T-helper 2 cell treated with Interferon-gamma antibody and Interleukin-4, amounts not matched to agents 100 ng/mL and 5 ng/mL, for 36 hours (primary cell): ENCODE results near the gene CCDC148. TPM values are rescaled to one million over a fixed set of nuclear protein-coding genes. Genes with fewer than 3 reads are reported as not detected.

Experiments used
- intact Hi-C: fragments of 100-400 bp; cut with micrococcal nuclease; formaldehyde crosslinking; loops from one replicate; pipeline ENCODE4 v1.15.1; 2023
- total RNA-seq: library from RNA; stranded (reverse); gene quantifications from 2 replicates; pipeline ENCODE4 v1.2.3, GENCODE V29; 2022

The CCDC148 gene
- not detected in 2 replicates for total RNA-seq

- intact Hi-C loops: loop anchor here (2.0 to 10.0 kb wide), 11 partner anchors 90 to 1446 kb away; partner anchors contain the start of genes ACVR1, ACVR1C, CYTIP and LY75
These were observed at the start of gene CCDC148, which contains the start of gene PKP4 for GRCh38 chr2:158456309-158457066. Gene CCDC148 (minus strand): TSS chr2:158456753. CDS start chr2:158456439, 314 bp downstream. Gene PKP4 (plus strand): TSS chr2:158456952. CDS start chr2:158533185, 76,233 bp downstream.

DNA sequence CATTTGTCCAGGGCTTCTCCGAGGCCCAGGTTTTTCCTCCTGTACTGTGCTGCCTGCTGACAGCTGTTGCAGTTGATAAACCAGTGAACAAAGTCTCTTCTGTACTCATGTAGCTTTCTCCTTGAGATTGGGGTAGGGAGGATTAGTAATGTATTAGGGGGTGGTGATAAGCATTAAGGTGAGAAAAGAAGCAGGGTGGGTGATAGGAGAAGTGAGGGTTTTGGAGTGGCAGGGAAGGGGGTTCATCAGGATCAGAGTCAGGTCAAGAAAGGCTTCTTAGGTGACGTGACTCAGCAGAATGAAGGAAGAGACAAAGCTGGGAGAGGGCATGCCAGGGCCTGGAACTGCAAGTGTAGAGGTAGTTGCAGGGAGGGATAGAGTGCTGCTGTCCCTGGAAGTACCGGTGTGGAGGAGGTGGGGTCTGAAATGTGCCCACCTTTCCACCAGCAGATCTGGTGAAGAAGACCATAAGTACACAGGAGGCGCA, 48.9 kb upstream of the CCDC148 start:
- intact Hi-C loops: no loop called here

DNA sequence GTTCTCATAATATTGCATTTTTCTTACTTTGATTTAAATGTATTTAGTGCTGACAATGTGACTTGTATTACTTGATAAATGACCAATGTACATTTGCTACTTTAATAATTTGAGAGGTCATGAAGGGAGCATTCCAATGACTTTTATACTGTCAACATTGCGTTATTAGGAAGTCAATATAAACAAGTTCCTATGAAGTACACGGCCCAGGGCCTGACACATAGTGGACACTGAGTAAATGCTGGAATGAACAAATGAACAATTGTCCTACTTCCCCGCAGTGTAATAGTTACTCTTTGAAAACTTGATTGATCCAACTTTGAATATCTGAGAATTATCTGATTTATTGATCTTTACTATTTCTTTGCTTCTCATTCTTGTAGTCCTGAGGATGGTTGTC, 47.5 kb upstream of the CCDC148 start:
- intact Hi-C loops: no loop called here

GRCh38 chr2:158502974-158503373, 46.4 kb upstream of the CCDC148 start:
- intact Hi-C loops: no loop called here

GRCh38 chr2:158501301-158501700, 44.7 kb upstream of the CCDC148 start:
- intact Hi-C loops: no loop called here

- intact Hi-C loops: no loop called here
These were observed 43.8 kb upstream of the CCDC148 start for GRCh38 chr2:158500333-158500732.

- intact Hi-C loops: no loop called here
These were observed 42.8 kb upstream of the CCDC148 start for GRCh38 chr2:158499383-158499782.

- intact Hi-C loops: no loop called here
These were observed 42.2 kb upstream of the CCDC148 start for GRCh38 chr2:158498749-158499136.

DNA sequence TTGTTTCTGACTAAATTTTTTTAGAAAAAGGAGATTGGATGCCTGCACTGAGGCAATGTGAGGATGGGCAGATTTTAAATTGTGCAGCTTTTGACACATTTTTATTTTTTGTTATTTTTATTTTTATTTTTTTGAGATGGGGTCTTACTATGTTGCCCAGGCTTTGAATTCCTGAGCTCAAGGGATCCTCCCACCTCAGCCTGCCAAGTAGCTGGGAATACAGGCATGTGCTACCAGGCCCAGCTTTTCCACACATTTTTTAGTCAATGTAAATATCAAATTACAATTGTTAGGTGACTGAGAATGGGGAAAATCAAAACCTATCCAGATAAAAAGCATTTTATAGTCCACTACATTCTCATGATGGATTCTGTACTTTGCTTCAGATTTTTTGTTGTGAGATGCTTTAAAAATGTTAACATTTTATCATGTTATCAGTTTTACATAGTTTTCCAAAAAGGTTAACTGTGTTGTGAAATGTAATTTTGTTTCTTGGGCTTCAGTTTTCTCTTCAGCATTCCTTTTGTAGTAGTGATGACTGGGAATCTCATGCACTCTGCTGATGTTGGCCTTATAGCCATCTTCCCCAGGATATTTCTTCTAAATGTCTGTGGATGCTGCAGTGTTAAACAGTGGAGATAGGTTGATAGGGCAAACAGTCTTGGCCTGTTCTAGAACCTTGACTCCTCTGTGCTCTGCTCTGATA, 41.6 kb upstream of the CCDC148 start:
- intact Hi-C loops: no loop called here

DNA sequence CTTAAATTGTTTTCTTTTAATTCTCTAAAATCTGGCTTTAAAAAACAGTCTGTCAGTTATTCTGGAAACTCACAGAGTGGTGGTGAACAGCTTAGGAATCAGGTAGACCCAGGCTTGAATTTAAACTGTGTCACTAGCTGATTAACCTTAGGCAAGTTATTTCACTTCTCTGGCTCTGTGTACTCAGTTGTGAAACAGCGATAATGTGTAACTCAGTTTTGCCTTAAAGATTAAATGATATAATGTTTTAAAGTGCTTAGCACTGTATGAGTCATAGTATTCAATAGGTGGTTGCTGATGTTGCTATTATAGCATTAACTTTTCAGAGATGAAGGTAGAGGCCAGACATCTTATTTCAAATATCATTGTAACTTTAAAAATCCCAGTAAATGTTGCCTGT, 40.9 kb upstream of the CCDC148 start:
- intact Hi-C loops: no loop called here

GRCh38 chr2:158496986-158497385, 40.4 kb upstream of the CCDC148 start:
- intact Hi-C loops: no loop called here

- intact Hi-C loops: no loop called here
These were observed 38.6 kb upstream of the CCDC148 start for GRCh38 chr2:158495175-158495574.

DNA sequence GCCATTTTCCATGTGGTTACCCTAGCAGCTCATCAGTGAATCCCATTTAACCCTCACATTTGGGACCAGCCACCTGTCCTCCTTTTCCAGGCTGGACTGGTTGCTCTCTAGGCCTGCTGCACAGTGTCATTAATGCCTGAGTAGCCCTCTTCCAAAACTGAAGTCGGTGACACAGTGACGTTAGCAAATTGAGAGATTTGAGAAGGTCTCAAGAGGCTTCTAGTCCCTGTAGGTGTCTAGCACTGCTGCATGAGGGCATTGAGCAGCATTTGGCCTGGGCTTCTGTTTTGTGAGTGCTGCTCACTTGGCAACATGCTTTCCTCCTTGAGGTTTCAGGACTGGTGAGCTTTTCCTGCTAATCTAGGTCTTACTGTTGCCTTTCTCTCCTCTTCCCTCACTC, 36.9 kb upstream of the CCDC148 start:
- intact Hi-C loops: no loop called here

DNA sequence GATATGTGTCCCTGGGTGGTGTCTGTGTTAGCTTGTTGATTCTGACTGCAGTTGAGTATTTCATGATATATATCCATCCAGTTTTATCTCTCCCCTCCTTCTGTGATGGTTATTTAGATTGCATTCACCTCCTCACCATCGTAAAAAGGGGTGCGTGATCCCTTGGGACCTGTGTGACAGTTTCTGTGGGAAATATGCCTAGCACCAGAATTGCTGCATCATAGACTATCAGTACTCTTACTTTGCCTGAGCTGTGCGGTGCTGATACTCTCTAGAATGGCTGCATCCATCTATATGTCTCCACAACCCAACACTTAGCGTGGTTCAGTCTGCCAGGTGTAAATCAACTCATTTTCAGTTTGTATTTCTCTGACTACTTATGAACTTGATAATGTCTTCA, 34.5 kb upstream of the CCDC148 start:
- intact Hi-C loops: no loop called here

DNA sequence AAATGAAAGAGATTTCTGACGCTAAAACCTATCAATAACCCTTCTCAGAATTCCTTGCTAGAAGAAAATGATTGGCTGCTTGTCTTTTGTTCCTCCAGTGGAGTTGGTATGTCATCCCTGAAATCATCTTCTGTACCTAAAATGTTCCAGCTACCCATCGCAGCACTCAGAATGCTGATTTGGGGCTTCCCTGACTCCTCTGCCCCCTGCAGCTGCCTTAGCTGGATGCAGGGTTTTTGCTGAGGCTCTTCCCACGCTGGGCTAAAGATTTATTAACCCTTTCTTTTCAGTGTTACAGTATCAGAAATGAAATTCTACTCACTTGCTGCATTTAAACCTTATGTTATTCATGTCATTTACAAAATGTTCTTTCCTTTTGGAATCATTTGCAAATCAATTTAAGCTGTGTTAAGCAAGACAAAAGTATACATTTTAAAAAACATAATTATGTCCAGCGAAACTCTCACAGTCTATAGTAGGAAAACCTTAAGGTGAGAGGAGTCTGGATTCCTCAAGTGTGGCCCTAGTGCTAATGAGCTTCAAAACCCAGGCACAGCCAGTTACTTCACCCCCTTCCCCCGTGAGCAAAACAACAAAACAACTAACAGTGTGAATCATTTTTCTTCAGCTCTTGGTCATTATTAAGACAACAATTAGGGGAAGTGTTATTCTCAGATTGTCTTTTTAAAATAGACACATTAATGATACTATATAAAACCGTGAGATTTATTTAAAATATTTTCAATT, 33.0 kb upstream of the CCDC148 start:
- intact Hi-C loops: no loop called here

DNA sequence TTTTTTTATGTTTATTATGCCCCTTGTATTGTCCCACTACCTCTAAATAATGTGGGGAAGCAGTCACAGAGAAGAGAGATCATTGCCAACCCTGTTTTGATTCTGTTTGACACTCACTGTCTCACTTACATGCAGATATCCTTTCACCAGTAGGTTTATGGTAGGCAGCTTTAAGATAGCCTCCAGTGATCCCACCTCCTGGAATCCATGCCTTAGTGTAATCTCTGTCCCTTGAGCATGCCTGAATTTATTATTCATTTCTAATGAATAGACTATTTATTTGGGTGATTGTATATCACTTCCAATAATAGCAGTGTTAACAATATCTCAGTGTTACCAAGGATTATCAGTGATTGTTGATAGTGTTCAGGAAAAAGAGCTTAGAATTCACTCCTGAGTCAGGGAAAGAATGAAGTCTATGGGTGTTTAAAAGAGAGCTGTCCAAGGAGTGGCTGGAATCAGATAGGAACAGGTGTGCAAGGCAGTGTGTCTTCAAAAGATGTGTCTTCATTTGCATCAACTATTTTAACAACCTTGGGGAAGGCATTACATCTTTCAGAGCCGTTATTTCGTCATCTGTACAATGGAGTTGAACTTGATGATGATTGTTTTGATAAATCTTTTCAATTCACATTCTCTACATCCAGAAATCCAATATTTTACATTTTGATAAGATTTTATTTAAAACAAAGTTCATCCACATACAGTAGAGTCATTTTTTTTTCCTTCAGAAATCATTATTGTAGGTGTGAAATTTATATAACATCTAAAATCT, 32.1 kb upstream of the CCDC148 start:
- intact Hi-C loops: no loop called here

DNA sequence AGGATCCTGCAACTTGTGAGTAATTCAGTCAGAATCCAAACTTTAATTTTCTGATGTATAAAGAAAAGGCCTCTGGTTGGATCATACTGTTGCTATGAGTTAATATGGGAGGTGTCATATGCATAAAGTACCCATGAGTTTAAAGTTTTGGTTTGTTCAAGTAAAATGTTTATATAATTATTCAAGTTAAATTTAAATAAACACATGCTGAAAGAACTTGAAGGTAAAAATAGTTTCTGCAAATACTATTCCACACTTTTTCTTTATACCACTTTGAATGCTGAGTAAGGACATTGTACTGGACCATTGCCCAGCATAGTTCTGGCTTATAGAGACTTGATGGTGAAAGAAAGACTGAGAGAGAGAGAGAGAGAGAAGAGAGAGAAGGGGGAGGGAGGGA, 30.9 kb upstream of the CCDC148 start:
- intact Hi-C loops: no loop called here

GRCh38 chr2:158486970-158487325, 30.4 kb upstream of the CCDC148 start:
- intact Hi-C loops: no loop called here

- intact Hi-C loops: no loop called here
These were observed 29.8 kb upstream of the CCDC148 start for GRCh38 chr2:158486150-158486969.

DNA sequence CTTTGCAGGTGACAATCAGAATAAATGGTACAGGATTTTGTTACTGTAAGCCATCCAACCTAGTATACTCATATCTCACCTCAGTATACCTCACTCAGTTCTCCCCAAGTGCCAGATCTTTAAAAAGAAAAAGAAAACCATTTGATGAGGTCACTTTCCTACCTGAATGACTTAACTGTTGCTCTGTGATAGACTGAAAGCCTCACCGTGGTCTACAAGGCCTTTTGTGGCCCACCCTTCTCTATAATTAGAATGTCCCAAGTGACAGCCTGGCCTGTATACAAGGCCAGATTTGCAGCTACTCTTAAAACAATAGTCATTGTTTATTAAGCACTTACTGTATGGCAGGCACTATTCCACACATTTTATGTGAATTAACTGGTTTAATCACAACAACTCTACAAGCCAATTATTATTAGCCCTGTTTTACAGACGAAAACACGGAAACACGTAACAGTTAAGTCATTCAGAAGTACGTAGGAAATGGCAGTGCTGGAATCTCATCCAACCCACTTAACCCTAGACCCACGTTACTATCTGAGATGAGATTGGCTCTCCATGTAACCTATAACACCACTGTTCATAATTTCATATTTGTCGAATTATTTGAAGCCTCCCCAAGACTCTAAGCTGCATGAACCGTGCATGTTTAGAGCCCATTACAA, 28.5 kb upstream of the CCDC148 start:
- intact Hi-C loops: no loop called here
